ENCODE data around the gene HEXD. TPM values are rescaled to one million over a fixed set of nuclear protein-coding genes. Genes with fewer than 3 reads are reported as not detected.

The HEXD gene
- total and polyA plus RNA-seq, 2 of the 8 experiments (the other 6 are each of a cell fraction or from before 2014, with no cell fraction given): 20.6 to 21.8 TPM

GRCh38 chr17:82447876-82448275, 29.7 kb downstream of the HEXD start:
- Histone ChIP-seq H3K9me3 (ENCODE audit: insufficient read depth in 2 of 2, low read depth in 1 of 2, low read length in 1 of 2) (peaks cover 0 to 1% of the 10 kb centered on the region in 2 experiments; a peak in 1 of 4 replicates), H3K18ac (ENCODE audit: extremely low read depth, low read length) (no peak overlapping the region), H3K4me2 (ENCODE audit: insufficient read depth in 1 of 2, low read depth in 2 of 2, low read length in 2 of 2) (no peak overlapping the region), H3K23ac (ENCODE audit: insufficient read length) (no peak overlapping the region), H3K79me2 (ENCODE audit: control insufficient read depth in 1 of 2, insufficient read depth in 2 of 2, low read length in 2 of 2) (peaks cover 0 to 6% of the 10 kb centered on the region in 2 experiments; a peak in 1 of 4 replicates), H4K8ac (ENCODE audit: extremely low read depth, insufficient read depth, low read length) (no peak overlapping the region), H3K9ac (replicated peaks in 1 of 4; ENCODE audit: extremely low read depth in 1 of 4, low read depth in 3 of 4, low read length in 3 of 4) (no peak overlapping the region), H3K56ac (replicated peaks; ENCODE audit: insufficient read length, low read depth, low read length) (no peak overlapping the region), H3K4me1 (replicated peaks in 1 of 4; ENCODE audit: control insufficient read depth in 3 of 4, insufficient read depth in 4 of 4, low read length in 3 of 4) (peaks cover 0 to 9% (median 3%) of the 10 kb centered on the region in 4 experiments; a peak in 4 of 7 replicates), H3K27me3 (replicated peaks in 1 of 4; ENCODE audit: control insufficient read depth in 3 of 4, extremely low read depth in 1 of 4, insufficient read depth in 3 of 4, low read length in 3 of 4) (no peaks in the 10 kb centered on the region), H4K91ac (replicated peaks; ENCODE audit: insufficient read length, low read length) (no peak overlapping the region), H3K4me3 (ENCODE audit: extremely low read depth in 1 of 4, insufficient read depth in 2 of 4, low read depth in 3 of 4, low read length in 4 of 4) (no peak overlapping the region), H3K79me1 (ENCODE audit: low read depth, low read length) (no peaks in the 10 kb centered on the region; the same call in 1 of the 2 replicates), H3K27ac (ENCODE audit: low read depth, low read length) (no peak overlapping the region), H2BK20ac (ENCODE audit: low read length) (no peak overlapping the region), H2AFZ (ENCODE audit: low read length) (no peak overlapping the region), H3K36me3 (ENCODE audit: control insufficient read depth in 2 of 4, insufficient read depth in 4 of 4, low read length in 3 of 4) (peaks cover 4 to 17% (median 8%) of the 10 kb centered on the region in 4 experiments; a peak in 4 of 8 replicates), H4K20me1 (replicated peaks in 1 of 2; ENCODE audit: control insufficient read depth in 1 of 2, insufficient read depth in 2 of 2, low read length in 2 of 2) (peaks cover 2 to 19% of the 10 kb centered on the region in 2 experiments), H2BK15ac (ENCODE audit: low read length) (no peak overlapping the region), H2BK120ac (replicated peaks; ENCODE audit: low read depth, low read length) (no peak overlapping the region), H2BK5ac (ENCODE audit: low read depth, low read length) (no peak overlapping the region), H3K14ac (ENCODE audit: insufficient read length) (no peak overlapping the region), H2AK5ac (ENCODE audit: low read depth, low read length) (no peak overlapping the region), H4K5ac (ENCODE audit: insufficient read length, low read depth, low read length) (no peak overlapping the region), H2BK12ac (ENCODE audit: low read depth, low read length) (no peak overlapping the region), H3K23me2 (ENCODE audit: low read depth, low read length) (peaks cover 4% of the 10 kb centered on the region; the same call in 1 of the 2 replicates), H3K4ac (replicated peaks; ENCODE audit: insufficient read length, low read depth, low read length) (no peak overlapping the region)
- 89% methylated on average over 11 of the region's 11 CpGs; no CpG with 5 or more reads in 1 of the 2 experiments for WGBS, 2 experiments (ENCODE audit: extremely low coverage in 1 of 2, insufficient coverage in 1 of 2, insufficient read length in 1 of 2, insufficient replicate concordance in 2 of 2, low coverage in 1 of 2, low lambda C conversion rate in 2 of 2, missing lambda C conversion rate in 1 of 2)
- no peak for FAIRE-seq
- TF ChIP-seq YY1 (IDR thresholded peaks at IDR 0.05; ENCODE audit: low read depth, low read length): no peak
- no peak for TF ChIP-seq TBP (IDR thresholded peaks at IDR 0.05; ENCODE audit: low read depth, low read length)
- no peak for TF ChIP-seq PHF8 (conservative IDR thresholded peaks at IDR 0.05; ENCODE audit: low read depth, low read length)
- TF ChIP-seq SIRT6 (IDR thresholded peaks at IDR 0.05; ENCODE audit: low read length): no peak
- TF ChIP-seq CHD2 (IDR thresholded peaks at IDR 0.05; ENCODE audit: low read length): no peak
- no peak for TF ChIP-seq SP1 (IDR thresholded peaks at IDR 0.05; ENCODE audit: low read depth, low read length)
- no peak for TF ChIP-seq BRCA1 (IDR thresholded peaks at IDR 0.05; ENCODE audit: low read depth, low read length)
- no peak for TF ChIP-seq SP4 (IDR thresholded peaks at IDR 0.05; ENCODE audit: low read length)
- TF ChIP-seq USF2 (IDR thresholded peaks at IDR 0.05; ENCODE audit: low read length): no peak
- TF ChIP-seq CREB1 (IDR thresholded peaks at IDR 0.05): no peak
- no peak for TF ChIP-seq TAF1 (IDR thresholded peaks at IDR 0.05; ENCODE audit: low read depth, low read length)
- ChIA-PET CTCF (ENCODE audit: partially characterized antibody) (interaction anchor here (2.2 to 2.8 kb wide), 2 partner anchors 24 to 97 kb away, joined by 5 to 11 read pairs; no protein-coding TSS in a partner anchor), POLR2A (ENCODE audit: partially characterized antibody) (interaction anchor here (1.0 to 1.5 kb wide), 2 partner anchors 9 to 14 kb away, joined by 3 to 5 read pairs; no protein-coding TSS in a partner anchor)
- no peak for DNase-seq (ENCODE audit: low read depth in 1 of 2, low spot score in 2 of 2)
